GM21717 (cell line): Measurements from ENCODE around the gene USH2A.

Experiments
- ATAC-seq: cut with Tn5 transposase; IDR thresholded peaks from one replicate; pipeline ENCODE4 v1.9.1; 2021; ENCODE audit warnings: mild to moderate bottlenecking, moderate library complexity; ENCODE audit not compliant: unreplicated experiment

The USH2A gene

DNA sequence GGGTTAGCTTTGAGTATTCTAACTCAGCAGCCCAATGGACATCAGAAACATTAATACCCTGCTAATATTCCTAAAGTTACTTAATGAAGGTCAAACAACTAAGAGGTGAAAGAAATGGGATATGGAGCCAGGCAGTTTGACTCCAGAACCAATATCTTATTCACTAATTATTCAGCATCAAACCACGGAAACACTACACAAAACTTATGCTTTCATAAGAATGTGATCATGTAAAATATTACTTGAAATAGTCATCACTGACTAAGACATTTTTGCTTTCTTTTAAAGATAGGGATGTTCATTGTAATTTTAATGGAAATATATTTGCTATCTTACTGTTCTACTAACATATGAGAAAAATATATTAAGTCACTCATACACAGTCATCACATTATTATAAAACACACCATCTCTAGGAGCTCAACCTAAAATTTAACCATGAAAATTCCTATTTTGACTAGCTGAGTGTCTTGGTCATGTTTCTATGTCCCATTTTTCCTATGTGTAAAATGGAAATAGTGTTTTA, 615.3 kb downstream of the USH2A start:
- ATAC-seq: no peak

DNA sequence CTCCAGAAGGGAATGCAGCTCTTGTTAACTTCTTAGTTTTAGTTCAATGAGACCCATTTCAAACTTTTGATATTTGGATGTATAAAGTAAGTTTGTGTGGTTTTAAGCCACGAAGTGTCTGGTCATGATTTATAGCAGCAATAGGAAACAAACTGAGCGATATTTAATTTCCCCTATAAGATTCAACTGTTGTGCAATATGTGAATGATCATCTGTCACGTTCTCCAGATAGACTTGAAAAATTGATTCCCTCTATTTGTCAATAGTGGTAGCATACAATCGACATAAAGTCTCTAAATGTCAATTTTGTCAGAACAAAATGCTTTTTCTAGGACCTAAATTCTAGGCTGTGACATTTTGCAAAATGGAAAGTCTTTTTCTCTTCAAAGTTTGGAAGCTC, 616.0 kb downstream of the USH2A start:
- ATAC-seq: no peak

DNA sequence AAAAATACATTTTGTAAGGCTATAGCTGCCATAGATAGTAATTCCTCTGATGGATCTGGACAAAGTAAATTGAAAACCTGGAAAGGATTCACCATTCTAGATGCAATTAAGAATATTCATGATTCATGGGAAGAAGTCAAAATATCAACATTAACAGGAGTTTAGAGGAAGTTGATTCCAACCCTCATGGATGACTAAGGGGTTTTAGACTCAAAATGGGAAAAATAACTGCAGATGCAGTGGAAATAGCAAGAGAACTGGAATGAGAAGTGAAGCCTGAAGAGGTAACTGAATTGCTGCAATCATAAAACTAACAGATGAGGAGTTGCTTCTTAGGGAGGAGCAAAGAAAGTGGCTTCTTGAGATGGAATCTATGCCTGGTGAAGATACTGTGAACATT, 625.4 kb downstream of the USH2A start:
- no peak for ATAC-seq

DNA sequence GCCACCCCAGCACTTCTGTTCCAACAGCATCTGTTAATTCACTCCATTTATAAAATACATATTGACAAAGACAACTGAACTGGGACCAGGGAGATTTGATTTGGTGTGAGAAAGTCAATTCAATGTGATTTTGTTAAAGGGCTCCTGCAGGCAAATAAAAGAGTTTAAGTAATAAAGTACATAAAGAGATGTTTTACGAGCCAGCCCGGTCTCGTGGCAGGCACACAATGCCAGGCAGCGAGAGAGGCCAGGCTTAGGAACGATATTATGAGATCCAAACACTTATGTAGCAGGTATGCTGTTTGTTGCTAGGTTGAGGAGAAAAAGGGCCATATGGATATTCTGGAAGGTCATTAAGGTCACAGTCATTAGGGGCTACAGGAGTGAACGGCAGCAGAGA, 629.1 kb downstream of the USH2A start:
- no peak for ATAC-seq

GRCh38 chr1:215793180-215793579, 630.1 kb downstream of the USH2A start:
- no peak for ATAC-seq

GRCh38 chr1:215792446-215792845, 630.8 kb downstream of the USH2A start:
- no peak for ATAC-seq

GRCh38 chr1:215789981-215790380, 633.3 kb downstream of the USH2A start:
- ATAC-seq: no peak

DNA sequence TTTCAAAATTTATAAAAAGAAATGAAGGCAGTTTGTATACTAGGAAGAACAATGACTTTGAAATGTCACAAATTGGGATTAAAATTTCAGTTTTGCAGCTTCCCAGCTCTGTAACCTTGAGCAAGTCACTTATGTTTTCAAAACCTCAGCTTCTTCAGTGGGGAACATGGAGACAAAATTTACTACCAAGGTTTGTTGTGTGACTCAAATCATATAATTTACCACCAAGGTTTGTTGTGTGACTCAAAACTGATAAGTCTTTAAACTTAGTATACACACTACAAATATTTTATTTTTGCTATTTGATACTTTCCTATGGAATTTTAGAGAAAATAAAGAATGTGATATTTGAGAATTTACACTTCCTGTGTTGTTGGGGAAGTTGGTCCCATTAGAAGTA, 636.3 kb downstream of the USH2A start:
- no peak for ATAC-seq

DNA sequence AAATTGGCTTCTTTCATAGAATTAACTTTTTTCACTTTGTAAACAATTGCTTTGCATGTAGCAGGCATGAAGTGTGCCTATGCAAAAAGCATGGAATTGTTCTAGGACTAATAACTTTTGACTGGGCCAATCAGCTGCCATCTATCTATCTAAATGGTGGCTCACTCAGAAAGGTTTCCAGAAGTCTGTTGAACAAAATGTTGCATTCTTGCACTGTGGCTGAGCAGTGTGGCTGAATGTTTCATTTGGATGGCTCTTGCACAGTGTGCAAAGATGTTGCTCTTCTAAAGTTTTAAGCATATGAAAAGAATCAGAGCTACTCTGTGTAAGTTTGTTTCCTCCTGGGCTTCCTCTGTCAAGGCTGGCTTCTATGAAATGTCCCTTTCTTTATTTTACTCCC, 642.6 kb downstream of the USH2A start:
- no peak for ATAC-seq

DNA sequence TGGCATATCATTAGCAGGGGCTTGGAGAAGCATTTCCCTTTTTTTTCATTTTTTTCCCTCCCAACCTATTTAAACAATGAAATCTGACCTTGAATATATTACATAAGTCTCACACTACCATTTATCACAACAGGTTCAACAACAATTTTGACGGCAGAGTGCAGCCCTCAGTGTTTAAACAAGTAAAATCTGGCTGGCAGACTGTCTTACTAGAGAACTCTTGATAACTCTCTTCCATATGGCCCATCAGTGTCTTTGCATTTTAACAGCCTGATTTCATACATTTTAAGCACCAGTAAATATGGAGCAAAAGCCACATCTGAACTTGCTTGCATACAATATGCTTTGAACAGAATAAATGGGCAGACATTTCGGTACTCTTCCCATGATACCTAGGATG, 643.1 kb downstream of the USH2A start:
- no peak for ATAC-seq

- ATAC-seq: no peak
Measured at GRCh38 chr1:215779729-215780128, 643.5 kb downstream of the USH2A start.

- ATAC-seq: no peak
Measured at GRCh38 chr1:215777370-215777925, 645.8 kb downstream of the USH2A start.

DNA sequence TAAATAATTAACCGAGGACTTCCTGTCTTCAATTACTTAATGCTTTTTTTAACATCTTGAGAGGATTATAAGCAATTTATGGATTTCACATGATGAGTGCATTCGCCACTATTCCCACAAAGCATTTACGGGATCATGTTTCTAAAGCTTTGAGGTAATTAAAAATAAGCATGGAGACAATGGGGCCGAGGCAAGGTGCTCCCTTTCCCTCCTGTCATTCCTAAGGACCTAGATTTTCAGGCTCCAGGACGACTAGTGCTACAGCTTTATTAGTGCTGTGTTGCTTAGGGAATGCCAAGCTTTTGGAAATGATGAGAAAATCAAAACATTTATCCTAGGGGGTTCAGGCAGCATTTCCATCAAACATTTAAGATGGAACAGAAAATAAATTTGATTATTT, 646.9 kb downstream of the USH2A start:
- ATAC-seq: no peak

- no peak for ATAC-seq
Measured at GRCh38 chr1:215772151-215772550, 651.1 kb downstream of the USH2A start.

GRCh38 chr1:215768303-215768702, 654.9 kb downstream of the USH2A start:
- no peak for ATAC-seq

GRCh38 chr1:215767761-215768160, 655.5 kb downstream of the USH2A start:
- ATAC-seq: no peak

- no peak for ATAC-seq
Measured at GRCh38 chr1:215766521-215766920, 656.7 kb downstream of the USH2A start.

- ATAC-seq: no peak
Measured at GRCh38 chr1:215765833-215766232, 657.4 kb downstream of the USH2A start.

- no peak for ATAC-seq
Measured at GRCh38 chr1:215761446-215761845, 661.8 kb downstream of the USH2A start.

GRCh38 chr1:215754112-215754511, 669.1 kb downstream of the USH2A start:
- no peak for ATAC-seq

GRCh38 chr1:215749414-215749813, 673.8 kb downstream of the USH2A start:
- no peak for ATAC-seq

DNA sequence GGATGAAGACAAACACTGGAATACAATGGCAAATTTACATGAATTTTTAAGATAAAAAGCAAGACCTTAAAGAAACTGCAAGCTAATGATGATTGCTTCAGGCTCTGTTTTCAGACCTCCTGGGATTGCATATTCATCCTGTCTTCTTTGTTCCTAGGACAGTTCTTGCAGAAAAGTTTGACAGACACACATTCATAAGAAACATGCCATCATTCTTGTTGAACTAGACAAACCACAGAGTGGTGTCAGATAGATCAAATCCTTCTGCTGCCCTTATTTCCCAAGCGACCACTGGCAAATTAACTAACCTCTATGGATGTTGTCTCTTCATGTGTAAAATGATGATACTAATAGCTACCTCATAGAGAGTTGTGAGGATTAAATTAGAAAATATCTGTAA, 674.8 kb downstream of the USH2A start:
- ATAC-seq: no peak

DNA sequence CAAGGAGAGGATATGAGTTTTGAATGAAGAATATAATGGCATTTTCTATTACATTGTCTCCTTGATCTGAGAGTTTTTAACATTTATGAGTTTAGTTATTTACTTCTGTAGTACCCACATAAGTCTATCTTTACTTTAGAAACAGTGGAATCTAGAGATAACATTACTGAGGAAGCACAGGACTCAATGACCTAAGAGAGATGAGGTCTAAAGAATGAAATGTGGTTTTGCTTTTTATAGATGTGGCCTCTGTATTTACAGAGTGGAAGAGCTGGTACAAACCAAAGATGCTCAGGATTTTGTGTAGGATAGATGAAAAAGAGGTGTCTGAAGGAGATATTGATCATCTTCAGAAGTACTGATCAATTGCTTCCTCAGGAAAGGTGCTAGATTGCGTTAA, 678.8 kb downstream of the USH2A start:
- no peak for ATAC-seq
